H1 (cell line): Measurements from ENCODE around the gene CFAP53. TPM values are rescaled to one million over a fixed set of nuclear protein-coding genes. Genes with fewer than 3 reads are reported as not detected.

Experiments used
- CTCF ChIA-PET: fragments of 300-600 bp; sonication (Branson Sonifier 250); formaldehyde crosslinking; loops from one replicate; lab custom pipeline; 2021; ENCODE audit not compliant: partially characterized antibody; lab: Charles Lee
- POLR2A ChIA-PET: fragments of 300-600 bp; sonication (Branson Sonifier 250); formaldehyde crosslinking; loops from one replicate; lab custom pipeline; 2021; ENCODE audit warnings: inconsistent platforms; ENCODE audit not compliant: partially characterized antibody; lab: Charles Lee
- DNase-seq, 2 experiments: peaks; one replicate each; pipeline versions ENCODE4 v3.0.0 to v3.0.0-alpha.2; 2010 to 2022; ENCODE audit warnings: low spot score in 2 of 2, low read depth in 1 of 2, mixed read lengths in 1 of 2
- FAIRE-seq: peaks from 2 replicates; lab custom pipeline; 2011; peaks lifted over from hg19 to GRCh38; lab: Jason Lieb, UNC
- H2AFZ ChIP-seq: 2 replicates; pipeline ENCODE4 v1.8.1; 2012; ENCODE audit warnings: low read length, inconsistent platforms
- H2AK5ac ChIP-seq: 2 replicates; pipeline ENCODE4 v1.6.1; 2013; ENCODE audit warnings: low read depth, low read length
- H2BK120ac ChIP-seq: replicated peaks from 2 replicates; pipeline ENCODE3; 2013; ENCODE audit warnings: low read depth, low read length, inconsistent platforms
- H2BK12ac ChIP-seq: 2 replicates; pipeline ENCODE4 v1.6.1; 2013; ENCODE audit warnings: low read depth, low read length
- H2BK15ac ChIP-seq: 2 replicates; pipeline ENCODE4 v1.6.1; 2013; ENCODE audit warnings: low read length
- H2BK20ac ChIP-seq: 2 replicates; pipeline ENCODE4 v1.6.1; 2013; ENCODE audit warnings: low read length
- H2BK5ac ChIP-seq: 2 replicates; pipeline ENCODE4 v1.6.1; 2013; ENCODE audit warnings: low read depth, low read length
- H3K14ac ChIP-seq: 2 replicates; pipeline ENCODE4 v1.6.1; 2013; ENCODE audit warnings: inconsistent platforms; ENCODE audit not compliant: insufficient read length
- H3K18ac ChIP-seq: 2 replicates; pipeline ENCODE4 v1.6.1; 2013; ENCODE audit warnings: low read length; ENCODE audit errors: extremely low read depth
- H3K23ac ChIP-seq: 2 replicates; pipeline ENCODE4 v1.6.1; 2013; ENCODE audit warnings: inconsistent platforms; ENCODE audit not compliant: insufficient read length
- H3K23me2 ChIP-seq: 2 replicates; pipeline ENCODE4 v1.6.1; 2013; ENCODE audit warnings: low read depth, low read length
- H3K27ac ChIP-seq: 2 replicates; pipeline ENCODE4 v1.6.1; 2011; ENCODE audit warnings: low read depth, low read length, inconsistent platforms
- H3K27me3 ChIP-seq, 4 experiments: replicated peaks in 1 of 4; 1 replicate in 1 of 4; 2 replicates in 3 of 4; pipeline versions ENCODE4 v1.6.1 to v1.8.1; 2011 to 2013; ENCODE audit warnings: low read length in 3 of 4, mild to moderate bottlenecking in 3 of 4, inconsistent platforms in 2 of 4, mixed read lengths in 2 of 4, moderate library complexity in 1 of 4; ENCODE audit not compliant: control insufficient read depth in 3 of 4, insufficient read depth in 3 of 4; ENCODE audit errors: extremely low read depth in 1 of 4
- H3K36me3 ChIP-seq, 4 experiments: 2 replicates each; pipeline versions ENCODE4 v1.6.1 to v1.8.1; 2011 to 2013; ENCODE audit warnings: mild to moderate bottlenecking in 4 of 4, low read length in 3 of 4, moderate library complexity in 2 of 4, control low read depth in 1 of 4, inconsistent platforms in 1 of 4; ENCODE audit not compliant: insufficient read depth in 4 of 4, control insufficient read depth in 2 of 4
- H3K4ac ChIP-seq: replicated peaks from 2 replicates; pipeline ENCODE3; 2013; ENCODE audit warnings: low read length, low read depth, mixed read lengths, inconsistent platforms; ENCODE audit not compliant: insufficient read length
- H3K4me1 ChIP-seq, 4 experiments: replicated peaks in 1 of 4; 1 replicate in 1 of 4; 2 replicates in 3 of 4; pipeline versions ENCODE4 v1.6.1 to v1.8.1; 2011 to 2013; ENCODE audit warnings: low read length in 3 of 4, inconsistent platforms in 2 of 4, mixed read lengths in 1 of 4; ENCODE audit not compliant: insufficient read depth in 4 of 4, control insufficient read depth in 3 of 4
- H3K4me2 ChIP-seq, 2 experiments: 2 replicates each; pipeline versions ENCODE4 v1.6.1 to v1.8.1; 2011 to 2013; ENCODE audit warnings: low read depth in 2 of 2, low read length in 2 of 2, control low read depth in 1 of 2, inconsistent platforms in 1 of 2, mild to moderate bottlenecking in 1 of 2; ENCODE audit not compliant: insufficient read depth in 1 of 2
- H3K4me3 ChIP-seq, 4 experiments: fragments of 200-600, 300-600 bp in 1 of 4; sonication (generic), shearing (Covaris generic), sonication (Bioruptor Twin) in 1 of 4; 2 replicates each; pipeline versions ENCODE4 v1.5.1 to v1.8.1; 2011 to 2016; ENCODE audit warnings: low read length in 4 of 4, low read depth in 3 of 4, control low read depth in 2 of 4, inconsistent platforms in 2 of 4, mild to moderate bottlenecking in 2 of 4, mixed read lengths in 1 of 4, moderate library complexity in 1 of 4; ENCODE audit not compliant: insufficient read depth in 2 of 4; ENCODE audit errors: extremely low read depth in 1 of 4
- H3K56ac ChIP-seq: replicated peaks from 2 replicates; pipeline ENCODE3; 2013; ENCODE audit warnings: low read depth, mild to moderate bottlenecking, mixed read lengths, low read length, inconsistent platforms; ENCODE audit not compliant: insufficient read length
- H3K79me1 ChIP-seq: 2 replicates; pipeline ENCODE4 v1.6.1; 2013; ENCODE audit warnings: low read depth, low read length, control low read depth
- H3K79me2 ChIP-seq, 2 experiments: 2 replicates each; pipeline versions ENCODE4 v1.6.1 to v1.8.1; 2012 to 2013; ENCODE audit warnings: low read length in 2 of 2, mild to moderate bottlenecking in 2 of 2, inconsistent platforms in 1 of 2; ENCODE audit not compliant: insufficient read depth in 2 of 2, control insufficient read depth in 1 of 2
- H3K9ac ChIP-seq, 4 experiments: replicated peaks in 1 of 4; 1 replicate in 1 of 4; 2 replicates in 3 of 4; pipeline versions ENCODE4 v1.6.1 to v1.8.1; 2011 to 2013; ENCODE audit warnings: low read depth in 3 of 4, low read length in 3 of 4, control low read depth in 2 of 4, mild to moderate bottlenecking in 2 of 4, moderate library complexity in 2 of 4, inconsistent platforms in 1 of 4; ENCODE audit errors: extremely low read depth in 1 of 4
- H3K9me3 ChIP-seq, 2 experiments: 2 replicates each; pipeline versions ENCODE4 v1.6.1 to v1.8.1; 2012 to 2013; ENCODE audit warnings: mild to moderate bottlenecking in 2 of 2, moderate library complexity in 2 of 2, control low read depth in 1 of 2, inconsistent platforms in 1 of 2, low read depth in 1 of 2, low read length in 1 of 2, mixed read lengths in 1 of 2; ENCODE audit not compliant: insufficient read depth in 2 of 2
- H4K20me1 ChIP-seq, 2 experiments: replicated peaks in 1 of 2; 2 replicates each; pipeline versions ENCODE3 to v1.8.1; 2011 to 2013; ENCODE audit warnings: inconsistent platforms in 2 of 2, low read length in 2 of 2, mild to moderate bottlenecking in 1 of 2; ENCODE audit not compliant: insufficient read depth in 2 of 2, control insufficient read depth in 1 of 2
- H4K5ac ChIP-seq: 2 replicates; pipeline ENCODE4 v1.6.1; 2013; ENCODE audit warnings: low read length, low read depth, mixed read lengths, inconsistent platforms; ENCODE audit not compliant: insufficient read length
- H4K8ac ChIP-seq: 2 replicates; pipeline ENCODE4 v1.8.0; 2013; ENCODE audit warnings: mild to moderate bottlenecking, moderate library complexity, low read length, inconsistent platforms; ENCODE audit not compliant: insufficient read depth; ENCODE audit errors: extremely low read depth
- H4K91ac ChIP-seq: replicated peaks from 2 replicates; pipeline ENCODE3; 2013; ENCODE audit warnings: low read length, mixed read lengths, inconsistent platforms; ENCODE audit not compliant: insufficient read length
- CBX8 ChIP-seq: fragments of 300-800, 300-1000 bp; sonication (generic); IDR thresholded peaks from 2 replicates; pipeline ENCODE4 v1.7.1; 2016; ENCODE audit warnings: low read depth, low read length, borderline replicate concordance
- CREB1 ChIP-seq: IDR thresholded peaks from 2 replicates; pipeline ENCODE4 v1.6.1; 2012; ENCODE audit warnings: inconsistent platforms
- FOSL1 ChIP-seq: IDR thresholded peaks from 2 replicates; pipeline ENCODE4 v1.6.1; 2011; ENCODE audit warnings: mild to moderate bottlenecking, low read depth, low read length, moderate library complexity; ENCODE audit not compliant: insufficient read depth
- KDM5A ChIP-seq: fragments of 200-600 bp; IDR thresholded peaks from 2 replicates; pipeline ENCODE4 v1.7.1; 2012; ENCODE audit warnings: mild to moderate bottlenecking, low read length, inconsistent platforms, mixed read lengths
- MAFK ChIP-seq: IDR thresholded peaks from 2 replicates; pipeline ENCODE4 v1.6.1; 2012; ENCODE audit warnings: low read depth, mild to moderate bottlenecking, improper control_type of control experiment, low read length
- NRF1 ChIP-seq: IDR thresholded peaks from 2 replicates; pipeline ENCODE4 v1.6.1; 2011; ENCODE audit warnings: mild to moderate bottlenecking, low read depth, low read length, improper control_type of control experiment
- POLR2AphosphoS5 ChIP-seq: IDR thresholded peaks from 2 replicates; pipeline ENCODE4 v1.6.1; 2011; ENCODE audit warnings: low read depth, low read length
- SP4 ChIP-seq: IDR thresholded peaks from 2 replicates; pipeline ENCODE4 v1.6.1; 2012; ENCODE audit warnings: low read length, inconsistent platforms
- YY1 ChIP-seq: IDR thresholded peaks from 2 replicates; pipeline ENCODE4 v1.6.1; 2011; ENCODE audit warnings: low read depth, mild to moderate bottlenecking, low read length
- WGBS, 2 experiments: shearing (Covaris generic) in 1 of 2; methylation state at CpG; one replicate each; pipeline versions ENCODE4 v1.1.6 to v1.1.7; 2013 to 2015; ENCODE audit warnings: low lambda C conversion rate in 2 of 2, mixed read lengths in 2 of 2, inconsistent platforms in 1 of 2, low coverage in 1 of 2, missing lambda C conversion rate in 1 of 2; ENCODE audit not compliant: insufficient replicate concordance in 2 of 2, insufficient coverage in 1 of 2, insufficient read length in 1 of 2; ENCODE audit errors: extremely low coverage in 1 of 2, missing lambda C conversion rate in 1 of 2; 5-methylcytosine and 5-hydroxymethylcytosine counted together
- polyA plus RNA-seq, 7 experiments: library from polyadenylated mRNA; depleted of rRNA in 3 of 7; stranded (reverse) in 5 of 7; unstranded in 2 of 7; fragments of >200 nt in 5 of 7; fragments of 200-250 nt in 2 of 7; gene quantifications; 1 replicate in 5 of 7; 2 replicates in 1 of 7; 4 replicates in 1 of 7; pipeline versions ENCODE4 v1.2.1 to v1.2.3, GENCODE V29; 2011 to 2013; ENCODE audit warnings: missing spikeins in 2 of 7, mixed read lengths in 2 of 7
- total RNA-seq: library from RNA; stranded (reverse); fragmentation: NEBNext Ultra II Directional; extraction: Animal tissue kit (Norgen Biotek cat#: 25700); gene quantifications from 2 replicates; pipeline ENCODE4 v1.2.1, GENCODE V29; 2021

The CFAP53 gene
- total and polyA plus RNA-seq, 2 of the 8 experiments (the other 6 are each of a cell fraction or from before 2014, with no cell fraction given), result 0.08 to 0.30 TPM

- no peak overlapping the region for H3K4me2 ChIP-seq
- no peak overlapping the region for H3K4ac ChIP-seq
- H3K4me1 ChIP-seq, result no peaks in the 10 kb centered on the region
- H4K20me1 ChIP-seq, result no peaks in the 10 kb centered on the region
- H2BK12ac ChIP-seq, result no peak overlapping the region
- H3K79me1 ChIP-seq, result no peaks in the 10 kb centered on the region
- TF ChIP-seq MAFK (no peak), CREB1 (no peak), POLR2AphosphoS5 (no peak), SP4 (no peak), YY1 (no peak), FOSL1 (no peak), KDM5A (no peak), CBX8 (no peak), NRF1 (no peak)
- no peak overlapping the region for H3K18ac ChIP-seq
- H4K8ac ChIP-seq, result no peak overlapping the region
- no peak overlapping the region for H2AK5ac ChIP-seq
- no peak overlapping the region for H2BK20ac ChIP-seq
- FAIRE-seq, result no peak
- POLR2A ChIA-PET, result no interaction called here
- no peaks in the 10 kb centered on the region for H3K36me3 ChIP-seq
- no peak overlapping the region for H4K91ac ChIP-seq
- no peak overlapping the region for H2BK5ac ChIP-seq
- H3K56ac ChIP-seq, result no peak overlapping the region
- CTCF ChIA-PET, result interaction anchor here (1.3 to 1.4 kb wide), 2 partner anchors 26 to 43 kb away, joined by 3 to 5 read pairs; no protein-coding TSS in a partner anchor
- DNase-seq, result no peak
- H3K79me2 ChIP-seq, result no peaks in the 10 kb centered on the region
- H3K23me2 ChIP-seq, result no peaks in the 10 kb centered on the region
- no peak overlapping the region for H2BK15ac ChIP-seq
- no peak overlapping the region for H3K14ac ChIP-seq
- no peak overlapping the region for H2AFZ ChIP-seq
- H4K5ac ChIP-seq, result no peak overlapping the region
- no peaks in the 10 kb centered on the region for H3K9me3 ChIP-seq
- H2BK120ac ChIP-seq, result no peak overlapping the region
- no peak overlapping the region for H3K4me3 ChIP-seq
- H3K23ac ChIP-seq, result no peak overlapping the region
- no peak overlapping the region for H3K9ac ChIP-seq
- no peaks in the 10 kb centered on the region; a peak in 1 of 7 replicates for H3K27me3 ChIP-seq
- WGBS, 2 experiments, result 86% methylated on average over 2 of the region's 2 CpGs; no CpG with 5 or more reads in 1 of the 2 experiments
- H3K27ac ChIP-seq, result no peak overlapping the region
These were observed 47.7 kb upstream of the CFAP53 start for GRCh38 chr18:50313873-50314460.
